Heart right ventricle (tissue), 16 donors: ENCODE data around the gene RALGAPA1. TPM values are rescaled to one million over a fixed set of nuclear protein-coding genes. Genes with fewer than 3 reads are reported as not detected.

Experiments used
- ATAC-seq, 8 donors: fragments of 200-7000 bp; cut with Tn5 transposase; one replicate each; pipeline ENCODE4 v1.9.1; 2020; ENCODE audit warnings: mild to moderate bottlenecking in 8 of 8, moderate library complexity in 8 of 8, moderate number of reproducible peaks in 1 of 8
- DNase-seq, 2 donors: peaks; one replicate each; pipeline ENCODE4 v3.0.0-alpha.2; 2020
- H3K27ac ChIP-seq, 10 donors: fragments of 200-600 bp; sonication (generic) in 2 of 10; one replicate each; pipeline versions ENCODE4 v1.5.0 to v1.8.0; 2020 to 2022; ENCODE audit warnings: mild to moderate bottlenecking in 3 of 10
- H3K27me3 ChIP-seq, 7 donors: fragments of 200-600 bp; one replicate each; pipeline ENCODE4 v1.8.0; 2021 to 2022; ENCODE audit warnings: mild to moderate bottlenecking in 2 of 7
- H3K36me3 ChIP-seq, 9 donors: fragments of 200-600 bp; sonication (generic) in 1 of 9; one replicate each; pipeline versions ENCODE4 v1.5.0 to v1.8.0; 2020 to 2022; ENCODE audit warnings: mild to moderate bottlenecking in 2 of 9
- H3K4me1 ChIP-seq, 9 donors: fragments of 200-600 bp; sonication (generic) in 1 of 9; one replicate each; pipeline versions ENCODE4 v1.5.0 to v1.8.0; 2020 to 2022; ENCODE audit warnings: mild to moderate bottlenecking in 4 of 9
- H3K4me3 ChIP-seq, 10 donors: fragments of 200-600 bp; sonication (generic) in 2 of 10; one replicate each; pipeline versions ENCODE4 v1.5.0 to v1.8.0; 2020 to 2022; ENCODE audit warnings: mild to moderate bottlenecking in 7 of 10, moderate library complexity in 2 of 10
- H3K9me3 ChIP-seq, 11 donors: fragments of 200-600 bp in 10 of 11; sonication (generic) in 2 of 11; one replicate each; pipeline versions ENCODE4 v1.5.0 to v1.8.0; 2013 to 2022; ENCODE audit warnings: mild to moderate bottlenecking in 2 of 11, control low read depth in 1 of 11, moderate library complexity in 1 of 11
- WGBS, 2 donors: extraction: QIAGEN DNeasy Blood & Tissue Kit; methylation state at CpG; one replicate each; pipeline ENCODE4 v1.1.7; 2013; ENCODE audit warnings: inconsistent platforms in 1 of 2; 5-methylcytosine and 5-hydroxymethylcytosine counted together
- intact Hi-C, 10 donors: fragments of 100-400 bp; cut with DNase I; formaldehyde crosslinking; loops; one replicate each; pipeline versions ENCODE4 v1.11.1 to v1.14.2; 2022
- polyA plus RNA-seq, 2 donors: library from polyadenylated mRNA; stranded (reverse); fragments of 200-250 nt; gene quantifications; one replicate each; pipeline ENCODE4 v1.2.3, GENCODE V29; 2013
- total RNA-seq, 10 donors: library from RNA; stranded (reverse); fragmentation: NEBNext Ultra II Directional in 3 of 10; extraction: Animal tissue kit (Norgen Biotek cat#: 25700) in 3 of 10; gene quantifications; one replicate each; pipeline versions ENCODE4 v1.2.1 to v1.2.4, GENCODE V29; 2021 to 2023
- TF ChIP-seq, protein P1 (sequence below), 9 donors: fragments of 200-600 bp; sonication (generic) in 2 of 9; IDR thresholded peaks; one replicate each; pipeline versions ENCODE4 v1.5.0 to v1.8.0; 2021 to 2022; ENCODE audit warnings: antibody characterized with exemption in 9 of 9, mild to moderate bottlenecking in 5 of 9, moderate library complexity in 1 of 9
- donor health status: Arrhythmogenic right ventricular cardiomyopathy.
- donor health status: ischemic (EF 13 %, LVEDD 7.1; RV severe dilation, severe dysfunction).
- donor health status: healthy with polysubstance abuse.
- donor health status: DM: no; HTN: yes; CAD: no.
- donor health status: DM: no; HTN: no; CAD: no.
- donor health status: ischemic (EF 25% LVEDD 6.9; RV normal size, moderate dysfunction).
- donor health status: ischemic (EF 25% LVEDD 5.7; RV mildly dilated, moderate dysfunction).
- donor health status: healthy.
- donor health status: DM: yes; HTN: yes; CAD: no.
- donor health status: Ischemic cardiomyopathy.
- donor health status: ischemic (EF 35%, LVEDD 5.7; RV mildly dilated, moderate dysfunction).
- donor health status: nonischemic (EF 11% LVEDD 7.7; RV severe dilation, severe dysfunction).
- donor health status: DM: yes; HTN: yes; CAD: no.
- donor health status: PGD.
- donor health status: ischemic (EF 29% LVEDD 5.4; RV normal size, mild dysfunction).
- donor health status: nonischemic (EF 23%, LVEDD 6.1; RV moderate dilation, normal function).

RALGAPA1 gene
- total and polyA plus RNA-seq, 12 donors, result 7.9 to 43.6 (median 35.3) TPM

DNA sequence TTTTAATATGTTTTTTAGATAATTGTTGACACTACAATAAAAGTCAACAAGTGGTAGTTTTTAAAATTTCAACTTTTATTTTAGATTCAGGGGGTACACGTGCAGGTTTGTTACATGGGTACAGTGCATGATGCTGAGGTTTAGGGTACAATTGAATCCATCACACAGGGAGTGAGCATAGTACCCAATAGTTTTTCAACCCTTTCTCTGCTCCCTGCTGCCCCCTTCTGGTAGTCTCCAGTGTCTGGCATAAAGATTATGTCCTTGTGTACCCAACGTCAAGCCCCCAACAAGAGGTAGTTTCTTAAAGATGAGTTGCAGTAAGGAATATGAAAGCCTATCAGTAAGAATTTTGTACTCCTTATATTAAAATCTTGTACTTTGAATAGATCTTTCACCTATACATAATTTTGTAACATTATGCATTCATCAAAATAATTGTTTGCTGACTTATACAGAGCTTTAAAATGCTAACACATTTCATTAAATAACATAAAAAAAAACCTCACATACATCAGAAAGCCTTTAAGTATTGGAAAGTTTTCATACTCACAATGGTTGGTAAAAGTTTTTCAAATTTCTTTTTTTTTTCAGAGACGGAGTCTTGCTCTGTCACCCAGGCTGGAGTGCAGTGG lies 5.4 kb upstream of the RALGAPA1 start:
- intact Hi-C loops, result loop anchor here in 2 of 10 donors (10.0 kb wide), 2 partner anchors 130 to 690 kb away; partner anchors contain the start of genes PPP2R3C (in 1 of the 2) and PRORP (in 1 of the 2)
- Histone ChIP-seq H3K4me1 (no peaks in the 10 kb centered on the region), H3K36me3 (no peaks in the 10 kb centered on the region), H3K9me3 (no peaks in the 10 kb centered on the region), H3K4me3 (no peak overlapping the region), H3K27ac (no peak overlapping the region), H3K27me3 (no peaks in the 10 kb centered on the region)
- WGBS, 2 donors, result 36 to 37% methylated on average over 3 of the region's 3 CpGs
- ATAC-seq (peak in 1 of 8 donors; percentile 46), DNase-seq (peak; percentile 29 to 45)
- TF ChIP-seq, protein P1, sequence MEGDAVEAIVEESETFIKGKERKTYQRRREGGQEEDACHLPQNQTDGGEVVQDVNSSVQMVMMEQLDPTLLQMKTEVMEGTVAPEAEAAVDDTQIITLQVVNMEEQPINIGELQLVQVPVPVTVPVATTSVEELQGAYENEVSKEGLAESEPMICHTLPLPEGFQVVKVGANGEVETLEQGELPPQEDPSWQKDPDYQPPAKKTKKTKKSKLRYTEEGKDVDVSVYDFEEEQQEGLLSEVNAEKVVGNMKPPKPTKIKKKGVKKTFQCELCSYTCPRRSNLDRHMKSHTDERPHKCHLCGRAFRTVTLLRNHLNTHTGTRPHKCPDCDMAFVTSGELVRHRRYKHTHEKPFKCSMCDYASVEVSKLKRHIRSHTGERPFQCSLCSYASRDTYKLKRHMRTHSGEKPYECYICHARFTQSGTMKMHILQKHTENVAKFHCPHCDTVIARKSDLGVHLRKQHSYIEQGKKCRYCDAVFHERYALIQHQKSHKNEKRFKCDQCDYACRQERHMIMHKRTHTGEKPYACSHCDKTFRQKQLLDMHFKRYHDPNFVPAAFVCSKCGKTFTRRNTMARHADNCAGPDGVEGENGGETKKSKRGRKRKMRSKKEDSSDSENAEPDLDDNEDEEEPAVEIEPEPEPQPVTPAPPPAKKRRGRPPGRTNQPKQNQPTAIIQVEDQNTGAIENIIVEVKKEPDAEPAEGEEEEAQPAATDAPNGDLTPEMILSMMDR (IDR thresholded peaks at IDR 0.05), result peak; percentile 44 to 78 (median 71)

DNA sequence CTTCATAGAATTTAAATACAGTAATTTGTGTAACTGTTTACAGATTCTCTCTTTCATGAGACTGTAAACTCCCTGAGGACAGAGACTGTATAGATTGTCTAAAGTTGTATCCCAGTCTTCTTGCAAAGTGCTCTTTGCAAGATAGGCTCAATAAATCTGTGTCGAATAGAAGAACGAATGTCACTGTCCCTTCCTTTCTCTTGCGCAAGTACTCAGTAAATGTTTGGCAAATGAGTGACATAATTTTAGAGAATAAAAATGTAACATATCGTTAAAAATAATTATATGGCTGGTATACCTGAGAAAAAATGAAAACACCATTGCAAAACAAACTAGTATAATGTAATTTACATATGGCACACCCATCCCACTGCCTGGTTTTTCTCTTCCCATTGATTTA lies 1.9 kb upstream of the RALGAPA1 start:
- ATAC-seq, result no peak
- WGBS, 2 donors, result 94 to 95% methylated on average over 4 of the region's 4 CpGs
- H3K9me3 ChIP-seq, result no peaks in the 10 kb centered on the region
- TF ChIP-seq, protein P1 (IDR thresholded peaks at IDR 0.05), result no peak
- no peaks in the 10 kb centered on the region for H3K27me3 ChIP-seq
- no peak overlapping the region for H3K4me3 ChIP-seq
- intact Hi-C loops, result loop anchor here in 2 of 10 donors (10.0 kb wide), 2 partner anchors 126 to 686 kb away; partner anchors contain the start of genes PPP2R3C (in 1 of the 2) and PRORP (in 1 of the 2)
- H3K4me1 ChIP-seq, result peaks cover 0 to 24% (median 22%) of the 10 kb centered on the region in 9 donors
- DNase-seq, result no peak
- H3K36me3 ChIP-seq, result no peaks in the 10 kb centered on the region
- no peak overlapping the region for H3K27ac ChIP-seq

DNA sequence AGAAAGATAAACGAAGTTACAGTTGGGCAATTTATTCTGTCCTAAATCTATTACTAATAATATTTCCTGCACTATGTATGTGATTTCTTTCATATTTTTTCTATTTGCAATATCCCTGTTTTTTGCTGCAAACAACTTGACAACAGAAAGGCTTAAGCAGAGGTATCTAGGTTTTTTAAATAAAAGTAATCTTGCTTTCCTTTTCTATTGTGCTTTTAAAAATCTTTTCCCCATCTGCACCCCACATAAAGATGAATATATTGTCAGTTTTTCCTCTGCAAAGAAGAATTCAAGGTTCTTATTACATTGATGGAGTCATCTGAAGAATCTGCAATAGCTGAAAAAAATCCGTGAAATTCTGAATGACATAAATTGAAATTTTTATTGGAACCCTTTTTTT lies 502 bp upstream of the RALGAPA1 start:
- Histone ChIP-seq H3K4me3 (peak overlapping the region in 8 of 10 donors; percentile 60 to 92 (median 80)), H3K27me3 (no peaks in the 10 kb centered on the region), H3K27ac (peak overlapping the region; percentile 12 to 95 (median 92)), H3K36me3 (no peaks in the 10 kb centered on the region), H3K9me3 (no peaks in the 10 kb centered on the region), H3K4me1 (peaks cover 0 to 28% (median 22%) of the 10 kb centered on the region in 9 donors)
- WGBS, 2 donors, result 24 to 28% methylated on average over 2 of the region's 2 CpGs
- intact Hi-C loops, result loop anchor here in 2 of 10 donors (1.0 to 2.0 kb wide), 2 partner anchors 17 kb away; partner anchors contain the start of gene BRMS1L (in 2 of the 2)
- DNase-seq, result no peak
- TF ChIP-seq, protein P1 (IDR thresholded peaks at IDR 0.05), result no peak
- no peak for ATAC-seq

DNA sequence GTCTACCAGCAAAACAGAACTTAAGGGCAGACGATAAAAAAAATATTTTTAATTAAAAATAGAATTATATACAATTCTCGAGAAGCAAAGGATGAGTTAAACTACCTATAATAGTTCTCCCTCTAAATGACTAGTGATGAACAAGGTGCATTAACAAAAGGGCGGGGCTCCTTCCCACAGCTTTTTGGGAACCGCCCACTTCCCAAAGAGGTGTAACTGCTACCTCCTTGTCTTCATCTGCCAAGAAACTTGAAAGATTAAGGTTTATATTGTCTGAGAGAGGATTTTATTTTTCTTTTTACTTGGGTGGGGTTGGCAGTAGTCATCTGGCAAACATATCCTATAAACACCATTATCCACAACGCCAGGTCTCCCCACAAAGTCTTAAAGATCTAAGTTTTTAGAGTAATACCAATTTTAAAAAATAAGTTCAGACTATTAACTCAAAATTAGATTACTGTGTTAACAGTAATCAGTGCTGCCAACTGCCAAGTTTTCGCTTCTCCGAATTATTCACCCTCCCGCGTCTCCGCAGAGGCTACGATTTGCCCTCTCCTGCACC lies 938 bp downstream of the RALGAPA1 start:
- Histone ChIP-seq H3K27me3 (no peaks in the 10 kb centered on the region), H3K9me3 (no peaks in the 10 kb centered on the region), H3K4me1 (peaks cover 0 to 34% (median 26%) of the 10 kb centered on the region in 9 donors), H3K4me3 (peak overlapping the region; percentile 60 to 92 (median 78)), H3K36me3 (peaks cover 0 to 4% (median 0%) of the 10 kb centered on the region in 9 donors), H3K27ac (peak overlapping the region; percentile 79 to 95 (median 92))
- ATAC-seq, result peak in 3 of 8 donors; percentile 15 to 29 (median 29)
- TF ChIP-seq, protein P1 (IDR thresholded peaks at IDR 0.05), result no peak
- WGBS, 2 donors, result 1 to 3% methylated on average over 11 of the region's 11 CpGs
- intact Hi-C loops, result loop anchor here in 1 of 10 donors (2.0 kb wide), 1 partner anchor 19 kb away; the partner anchor contains the start of gene BRMS1L
- no peak for DNase-seq
